GM19395 (cell line): ENCODE results near the gene MCUB.
"Not testable (repeated sequence)": the region's sequence is repeated elsewhere in the genome, so short reads cannot be mapped to it uniquely, and the experiment has no call there.

Source experiments
- ATAC-seq: cut with Tn5 transposase; IDR thresholded peaks from one replicate; pipeline ENCODE4 v1.9.1; 2021; ENCODE audit warnings: mild to moderate bottlenecking, moderate library complexity; ENCODE audit not compliant: unreplicated experiment

MCUB gene

GRCh38 chr4:109559983-109560686, at the start of gene MCUB:
Gene MCUB, plus strand, starts transcription at chr4:109560246. Its CDS starts 92 bp downstream, at chr4:109560338.
- peak; percentile 88 for ATAC-seq

- no peak for ATAC-seq
Measured at GRCh38 chr4:109510687-109511086, 49.4 kb upstream of the MCUB start.

GRCh38 chr4:109511414-109511813, 48.6 kb upstream of the MCUB start:
- no peak for ATAC-seq

GRCh38 chr4:109513368-109513767, 46.7 kb upstream of the MCUB start:
- ATAC-seq = not testable (repeated sequence)

GRCh38 chr4:109532182-109532581, 27.9 kb upstream of the MCUB start:
- ATAC-seq = no peak

- ATAC-seq = no peak
Measured at GRCh38 chr4:109545401-109545800, 14.6 kb upstream of the MCUB start.

GRCh38 chr4:109547394-109547793, 12.7 kb upstream of the MCUB start:
- no peak for ATAC-seq

- no peak for ATAC-seq
Measured at GRCh38 chr4:109548655-109549054, 11.4 kb upstream of the MCUB start.

GRCh38 chr4:109552237-109552636, 7.8 kb upstream of the MCUB start:
- ATAC-seq = no peak

- ATAC-seq = no peak
Measured at GRCh38 chr4:109553130-109553529, 6.9 kb upstream of the MCUB start.

- ATAC-seq = no peak
Measured at GRCh38 chr4:109554971-109555370, 5.1 kb upstream of the MCUB start.

- ATAC-seq = no peak
Measured at GRCh38 chr4:109557433-109557832, 2.6 kb upstream of the MCUB start.

GRCh38 chr4:109558095-109558494, 2.0 kb upstream of the MCUB start:
- ATAC-seq = not testable (repeated sequence)

- peak; percentile 37 for ATAC-seq
Measured at GRCh38 chr4:109559625-109559982, 442 bp upstream of the MCUB start.

- ATAC-seq = peak; percentile 77
Measured at GRCh38 chr4:109560687-109561461, 828 bp downstream of the MCUB start.

GRCh38 chr4:109562457-109563239, 2.6 kb downstream of the MCUB start:
- ATAC-seq = no peak

GRCh38 chr4:109571494-109571893, 11.4 kb downstream of the MCUB start:
- ATAC-seq = no peak

GRCh38 chr4:109572154-109572553, 12.1 kb downstream of the MCUB start:
- no peak for ATAC-seq

GRCh38 chr4:109574443-109574850, 14.4 kb downstream of the MCUB start:
- no peak for ATAC-seq

GRCh38 chr4:109574931-109575804, 15.1 kb downstream of the MCUB start:
- no peak for ATAC-seq

GRCh38 chr4:109576462-109576861, 16.4 kb downstream of the MCUB start:
- no peak for ATAC-seq
